Measurements from ENCODE around the gene USH1G.

- no peak for TF ChIP-seq CTCF (IDR thresholded peaks at IDR 0.05; ENCODE audit: insufficient read depth, low read depth, low read length)
- TF ChIP-seq EZH2 (IDR thresholded peaks at IDR 0.05; ENCODE audit: insufficient read depth, low read length), result no peak
These were observed 20.9 kb upstream of the USH1G start for GRCh38 chr17:74943808-74944522.

Data from astrocyte (in vitro differentiated cells and primary cell).